GM21529 (cell line): ENCODE results near the gene FAM117A.

Source experiments
- ATAC-seq: cut with Tn5 transposase; IDR thresholded peaks from one replicate; pipeline ENCODE4 v1.9.1; 2021; ENCODE audit not compliant: unreplicated experiment

Gene FAM117A, protein sequence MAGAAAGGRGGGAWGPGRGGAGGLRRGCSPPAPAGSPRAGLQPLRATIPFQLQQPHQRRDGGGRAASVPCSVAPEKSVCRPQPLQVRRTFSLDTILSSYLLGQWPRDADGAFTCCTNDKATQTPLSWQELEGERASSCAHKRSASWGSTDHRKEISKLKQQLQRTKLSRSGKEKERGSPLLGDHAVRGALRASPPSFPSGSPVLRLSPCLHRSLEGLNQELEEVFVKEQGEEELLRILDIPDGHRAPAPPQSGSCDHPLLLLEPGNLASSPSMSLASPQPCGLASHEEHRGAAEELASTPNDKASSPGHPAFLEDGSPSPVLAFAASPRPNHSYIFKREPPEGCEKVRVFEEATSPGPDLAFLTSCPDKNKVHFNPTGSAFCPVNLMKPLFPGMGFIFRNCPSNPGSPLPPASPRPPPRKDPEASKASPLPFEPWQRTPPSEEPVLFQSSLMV

DNA sequence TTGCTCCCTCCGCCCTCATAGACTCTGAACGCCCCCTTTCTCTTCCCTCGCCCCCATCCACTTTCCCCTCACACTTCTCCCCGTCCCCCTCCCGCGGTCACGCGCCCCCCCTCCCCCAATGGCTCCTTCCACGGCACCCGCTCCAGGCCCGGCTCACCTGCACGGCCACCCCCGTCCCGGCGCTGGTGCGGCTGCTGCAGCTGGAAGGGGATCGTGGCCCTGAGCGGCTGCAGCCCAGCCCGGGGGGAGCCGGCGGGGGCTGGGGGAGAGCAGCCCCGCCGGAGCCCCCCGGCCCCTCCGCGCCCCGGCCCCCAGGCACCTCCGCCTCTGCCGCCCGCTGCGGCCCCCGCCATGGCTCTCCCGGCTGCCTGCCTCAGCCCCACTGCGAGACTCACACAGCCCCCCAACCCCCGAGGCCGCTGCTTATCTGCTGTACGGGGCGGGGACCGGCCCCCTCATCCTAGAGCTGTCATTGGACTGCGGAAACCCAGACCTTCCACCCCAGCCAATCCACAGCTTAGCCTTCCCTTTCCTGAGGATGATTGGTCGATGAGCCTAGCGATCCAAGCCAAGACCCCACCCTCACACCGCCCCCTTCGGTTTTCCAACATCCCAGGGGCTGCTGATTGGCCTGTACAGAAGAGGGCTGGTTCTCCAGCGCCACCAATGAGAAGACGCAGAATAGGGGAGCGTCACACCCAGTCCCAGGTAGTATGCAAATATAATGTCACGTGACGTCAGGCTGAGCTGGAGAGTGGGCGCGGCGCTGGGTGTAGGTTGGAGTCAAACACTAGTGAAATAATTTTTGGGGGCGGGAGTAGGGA, at the start of gene FAM117A:
Gene FAM117A, minus strand, starts transcription at position 397 of the 824 bp plus-strand sequence. Its CDS starts 44 bp downstream, at position 353.
- ATAC-seq, result peak; percentile 96

DNA sequence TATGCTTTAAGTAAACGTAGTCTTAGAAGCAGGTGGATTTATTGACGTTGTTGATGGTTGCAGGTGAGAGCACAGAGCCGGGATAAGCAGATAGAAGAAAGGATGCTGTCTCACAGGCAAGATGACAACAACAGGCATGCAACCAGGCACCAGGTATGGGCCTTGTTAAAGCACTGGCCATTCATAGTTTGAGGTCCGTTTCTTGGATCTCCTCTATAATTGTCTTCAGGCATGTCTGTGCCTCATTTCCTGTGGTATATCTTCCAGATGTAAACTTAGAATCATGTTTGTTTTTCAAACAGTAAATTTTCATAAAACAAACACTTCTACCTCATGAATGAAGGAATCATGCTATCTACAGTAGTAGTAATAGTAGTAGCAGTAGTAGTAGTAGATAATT, 45.1 kb upstream of the FAM117A start:
- no peak for ATAC-seq

DNA sequence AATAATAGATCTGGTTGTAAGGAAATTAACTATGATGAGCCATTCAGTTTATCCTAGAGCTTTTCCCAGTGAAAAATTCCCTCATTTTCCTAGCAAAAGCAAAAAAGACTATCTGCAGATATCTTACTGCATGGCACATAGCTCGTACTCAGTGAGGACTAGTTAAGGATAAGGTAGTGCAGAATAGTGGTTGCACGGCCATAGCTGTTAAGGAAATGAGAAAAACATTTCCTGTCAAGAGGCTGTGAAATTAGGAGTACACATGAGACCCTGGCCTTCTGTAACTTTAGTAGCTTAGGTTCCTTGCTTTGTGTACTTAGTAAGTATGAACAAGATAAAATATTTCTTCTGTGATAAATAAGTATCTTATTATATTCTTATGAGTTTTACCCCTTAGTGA, 34.8 kb upstream of the FAM117A start:
- no peak for ATAC-seq

DNA sequence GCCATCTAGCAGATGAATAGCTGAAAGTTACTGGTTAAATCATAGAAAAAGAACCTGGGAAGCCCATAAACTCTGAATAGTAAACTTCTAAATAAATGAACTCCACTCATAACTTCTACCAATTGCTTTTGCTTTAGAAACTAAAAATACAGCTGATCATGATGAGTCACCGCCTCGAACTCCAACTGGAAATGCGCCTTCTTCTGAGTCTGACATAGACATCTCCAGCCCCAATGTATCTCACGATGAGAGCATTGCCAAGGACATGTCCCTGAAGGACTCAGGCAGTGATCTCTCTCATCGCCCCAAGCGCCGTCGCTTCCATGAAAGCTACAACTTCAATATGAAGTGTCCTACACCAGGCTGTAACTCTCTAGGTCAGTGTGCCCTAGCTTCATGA, 34.3 kb upstream of the FAM117A start:
- ATAC-seq, result no peak

DNA sequence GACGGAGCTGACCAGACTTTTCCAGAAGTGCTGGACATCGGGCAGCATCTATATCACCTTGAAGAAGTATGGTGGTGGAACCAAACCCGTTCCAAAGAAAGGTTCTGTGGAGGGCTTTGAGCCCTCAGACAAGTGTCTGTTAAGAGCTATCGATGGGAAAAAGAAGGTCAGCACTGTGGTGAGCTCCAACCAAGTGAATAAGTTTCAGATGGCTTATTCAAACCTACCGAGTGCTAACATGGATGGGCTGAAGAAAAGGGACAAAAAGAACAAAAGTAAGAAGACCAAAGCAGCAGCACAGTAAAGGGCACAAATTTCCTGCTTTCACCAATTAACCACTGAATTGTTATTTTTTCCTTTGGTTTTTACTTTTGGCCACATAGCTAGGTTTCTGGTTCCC, 31.4 kb upstream of the FAM117A start:
- no peak for ATAC-seq

DNA sequence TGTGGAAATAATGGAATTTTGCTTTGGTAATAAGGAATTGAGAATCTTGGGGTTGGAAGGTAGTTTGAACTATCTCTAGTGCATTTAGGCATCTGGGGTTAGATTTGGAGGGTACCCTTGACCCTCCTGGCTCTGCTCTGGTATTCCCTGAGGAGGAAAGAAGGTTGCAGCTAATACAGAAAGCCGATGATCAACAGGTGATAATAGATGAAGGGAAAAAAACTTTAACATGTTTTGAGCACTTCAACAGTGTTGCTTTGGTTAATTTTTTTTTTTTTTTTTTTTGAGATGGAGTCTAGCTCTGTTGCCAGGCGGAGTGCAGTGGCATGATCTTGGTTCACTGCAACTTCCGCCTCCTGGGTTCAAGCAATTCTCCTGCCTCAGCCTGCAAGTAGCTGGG, 29.4 kb upstream of the FAM117A start:
- ATAC-seq, result no peak

DNA sequence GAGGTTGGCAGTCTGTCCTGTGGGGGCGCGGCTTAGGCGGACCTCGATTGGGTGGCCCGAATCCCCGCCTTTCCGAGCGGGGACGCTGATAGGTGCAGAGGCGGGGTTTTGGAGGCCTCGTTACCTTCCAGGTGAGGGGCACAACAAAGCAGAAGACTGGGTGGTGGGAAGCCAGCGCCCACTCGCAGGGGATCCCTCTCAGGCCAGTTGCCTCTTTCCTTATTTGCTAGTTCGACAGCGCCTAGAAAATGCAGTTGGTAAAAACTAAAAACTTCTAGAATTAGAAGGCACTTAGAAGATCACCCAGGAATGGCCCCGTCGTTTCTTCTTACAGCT, 25.3 kb upstream of the FAM117A start:
- ATAC-seq, result no peak

DNA sequence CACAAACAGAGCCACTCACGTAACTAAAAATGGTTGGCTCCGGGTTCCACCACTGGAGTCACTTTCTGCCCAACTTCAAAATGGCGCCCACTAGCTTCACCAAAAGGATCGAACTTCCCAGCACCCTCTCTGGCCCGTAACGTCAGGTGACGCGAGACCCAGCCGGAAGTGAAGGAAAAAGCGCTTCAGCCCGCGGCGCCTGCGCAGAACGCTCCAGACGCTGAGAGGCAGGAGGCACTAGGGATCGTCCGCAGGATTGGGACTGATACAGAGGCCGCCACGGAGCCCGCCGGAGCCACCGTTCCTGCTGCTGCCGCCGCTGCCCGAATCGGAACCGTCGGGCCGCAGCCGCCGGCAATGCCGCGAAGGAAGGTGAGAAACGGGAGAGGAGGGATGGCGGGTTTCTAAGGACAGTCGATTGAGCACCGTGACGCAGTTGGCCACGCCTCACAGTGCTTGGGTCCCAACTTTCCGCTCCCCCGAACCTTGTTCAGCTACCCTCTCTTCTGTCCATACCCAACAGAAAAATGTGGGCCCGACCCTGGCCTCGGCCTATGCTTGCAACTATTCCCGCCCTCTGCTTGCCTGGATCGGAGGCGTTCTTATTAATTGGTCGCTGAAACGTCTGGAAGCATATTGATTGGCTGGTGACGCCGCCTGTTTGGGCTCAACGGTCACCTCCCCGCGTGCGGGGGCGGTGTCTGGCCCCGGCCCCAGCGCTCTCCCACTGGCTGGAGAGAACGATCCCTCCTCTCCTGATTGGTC, 24.7 kb upstream of the FAM117A start, which contains the start of gene KAT7:
Gene KAT7, plus strand, starts transcription at position 204 of the 765 bp plus-strand sequence. Its CDS starts 154 bp downstream, at position 358.
- peak; percentile 91 for ATAC-seq

DNA sequence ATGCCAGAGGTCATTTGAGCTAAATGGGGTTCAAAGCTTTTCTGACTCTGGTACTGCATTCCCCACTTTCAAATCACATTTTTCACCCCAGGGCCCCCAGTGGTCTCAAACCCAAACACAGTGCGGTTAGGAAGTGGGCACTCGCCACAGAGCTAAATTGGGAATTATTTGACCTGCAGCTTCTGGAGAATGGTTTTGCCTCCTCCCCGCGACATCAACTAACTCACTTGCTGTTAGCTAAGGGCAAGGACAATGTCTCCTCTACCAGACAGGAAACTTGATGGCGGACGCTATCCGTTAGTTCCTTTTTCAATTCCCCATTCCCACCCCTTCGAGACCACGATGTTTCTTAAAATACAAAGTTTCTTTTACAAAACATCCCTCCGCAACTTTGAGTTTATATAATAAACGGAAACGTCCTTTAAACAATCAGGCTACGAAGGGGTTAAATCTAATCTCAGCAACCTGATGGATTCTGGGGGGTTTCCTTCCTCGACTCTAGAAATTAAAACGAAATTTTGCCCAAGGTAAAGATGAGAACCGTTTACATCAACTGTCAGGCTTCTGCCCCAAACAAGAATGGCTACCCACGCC, 24.1 kb upstream of the FAM117A start:
- ATAC-seq, result no peak

DNA sequence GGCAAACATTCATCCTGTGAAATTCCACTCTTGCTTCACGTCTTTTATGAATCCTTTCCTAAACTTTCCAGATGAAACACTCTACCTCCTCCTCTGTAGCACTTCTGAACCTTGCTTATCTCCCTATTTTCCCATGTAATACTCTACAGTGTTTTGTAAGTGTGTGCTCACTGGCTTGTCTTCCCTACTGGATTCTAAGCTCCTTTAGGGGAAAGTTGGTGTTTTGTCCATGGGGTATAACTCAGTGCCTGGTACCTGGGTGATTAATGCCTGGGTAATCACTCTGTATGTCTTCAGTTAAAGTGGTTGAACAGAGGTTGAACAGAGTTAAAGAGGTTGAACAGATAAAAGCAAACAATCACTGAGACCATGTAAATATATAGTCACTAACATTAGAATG, 20.7 kb upstream of the FAM117A start:
- no peak for ATAC-seq

DNA sequence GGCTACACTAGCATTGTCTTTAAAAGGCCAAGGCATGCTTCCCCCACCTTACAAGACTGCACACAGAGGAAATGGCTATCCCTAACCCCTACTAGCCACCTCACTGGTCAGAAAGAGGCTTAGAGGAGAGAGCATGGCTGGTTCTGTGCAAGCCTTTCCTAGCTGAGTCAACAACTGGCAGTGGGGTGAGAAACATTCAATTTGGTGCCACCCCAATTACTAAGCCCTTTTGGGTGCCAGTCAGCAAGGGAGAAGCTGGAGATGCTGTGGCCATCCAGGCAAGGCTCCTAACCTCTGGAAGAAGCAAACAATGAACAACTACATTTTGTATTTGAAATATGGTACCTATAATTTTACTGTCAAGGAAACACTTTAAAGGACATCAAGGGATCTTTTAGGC, 19.9 kb upstream of the FAM117A start:
- no peak for ATAC-seq

DNA sequence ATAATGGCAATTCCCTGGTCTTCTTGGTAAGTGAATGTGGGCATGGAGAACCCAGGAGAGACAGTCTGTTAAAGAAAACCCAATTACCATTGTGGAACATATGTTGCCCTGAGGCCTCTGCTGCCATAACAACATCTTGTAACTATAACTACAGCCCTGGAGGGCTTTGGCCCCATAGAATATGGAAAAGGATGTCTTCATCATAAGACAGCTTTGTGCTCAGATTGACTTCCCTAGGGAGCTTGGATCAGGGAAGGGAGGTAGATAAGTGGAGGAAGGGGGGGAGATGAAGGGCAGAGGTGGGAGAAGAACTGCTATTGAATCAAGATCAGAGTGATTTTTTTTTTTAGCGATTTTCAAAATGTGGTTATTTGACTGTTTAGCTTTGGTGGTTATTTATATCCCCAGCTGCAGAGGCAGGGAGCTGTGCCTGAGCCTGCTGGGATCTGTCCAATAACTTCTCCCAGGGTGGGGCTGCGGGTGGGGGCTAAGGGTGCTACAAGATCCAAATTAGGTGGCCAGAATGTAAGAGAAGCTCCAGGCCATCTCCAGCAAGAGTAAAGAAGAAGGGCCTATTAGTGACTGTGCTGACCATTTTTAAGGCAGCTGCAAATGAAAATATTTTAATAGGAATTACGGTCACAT, 19.3 kb upstream of the FAM117A start:
- ATAC-seq, result no peak

DNA sequence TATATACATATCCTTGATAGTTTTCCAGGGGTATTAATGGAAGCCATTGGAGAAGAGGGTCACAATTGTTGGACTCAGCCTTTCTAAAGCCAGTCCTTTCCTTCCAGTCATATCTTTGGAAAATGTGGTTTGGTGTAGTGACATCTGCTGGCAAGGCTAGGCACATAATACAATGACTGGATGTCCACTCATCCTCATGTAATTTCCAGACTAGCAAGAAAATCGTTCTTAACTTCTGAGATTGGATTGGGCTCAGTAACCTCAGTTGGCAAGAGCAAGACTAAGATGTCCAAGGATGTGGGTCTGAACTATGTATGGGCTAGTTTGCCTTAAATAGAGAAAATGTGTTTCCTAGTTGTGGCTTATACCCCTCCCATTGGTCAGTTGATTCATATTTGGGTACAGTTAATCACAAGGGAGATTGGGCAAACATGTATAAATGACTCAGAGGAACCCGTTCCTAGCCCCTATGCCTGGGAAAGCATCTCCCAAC, 15.9 kb upstream of the FAM117A start:
- no peak for ATAC-seq

DNA sequence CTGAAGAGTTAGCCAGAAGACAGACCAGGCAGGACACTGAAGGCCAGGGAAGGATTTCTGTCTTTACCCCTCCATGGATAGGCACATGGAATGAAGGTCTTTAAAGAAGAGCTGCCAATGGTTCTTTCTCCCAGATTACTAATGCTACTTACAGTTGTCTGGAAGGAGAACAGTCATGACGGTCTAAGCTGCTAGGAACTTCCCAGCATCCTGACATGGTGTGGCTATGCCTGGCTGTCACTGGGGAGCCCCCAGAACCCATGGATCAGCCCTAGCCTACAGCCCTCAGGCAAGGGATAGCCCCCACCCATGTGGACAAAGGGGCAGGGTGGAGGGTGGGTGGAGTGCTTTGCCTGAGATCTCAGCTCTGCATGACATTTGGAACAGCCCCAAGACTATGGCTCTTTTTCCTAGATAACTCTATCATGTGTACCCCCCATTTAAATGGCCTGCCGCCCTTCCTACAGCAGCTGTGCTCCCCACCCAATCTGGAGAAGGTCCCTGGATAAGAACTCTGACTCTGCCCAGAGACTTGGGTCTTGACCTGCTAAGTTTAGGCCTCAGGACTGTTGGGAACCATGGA, 15.3 kb upstream of the FAM117A start:
- no peak for ATAC-seq

DNA sequence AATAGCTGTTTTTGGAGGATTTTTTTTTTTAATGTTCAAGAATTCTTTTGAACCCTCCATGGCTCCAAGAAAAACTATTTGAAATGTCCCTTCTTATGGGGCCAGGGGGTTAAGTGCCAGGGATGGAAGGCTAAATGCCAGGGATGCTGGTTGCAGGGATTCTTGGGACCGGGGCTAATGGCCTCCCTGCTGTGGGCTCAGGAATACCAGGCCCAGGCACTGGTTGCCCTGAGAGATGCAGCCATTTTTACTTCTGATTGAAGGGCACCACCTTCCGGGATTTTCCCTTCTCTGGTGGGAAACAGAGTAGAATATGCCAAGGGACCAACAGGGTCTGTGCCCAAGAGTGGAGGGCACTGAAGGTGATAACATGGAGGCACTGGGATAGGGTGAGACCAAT, 13.6 kb upstream of the FAM117A start:
- no peak for ATAC-seq

DNA sequence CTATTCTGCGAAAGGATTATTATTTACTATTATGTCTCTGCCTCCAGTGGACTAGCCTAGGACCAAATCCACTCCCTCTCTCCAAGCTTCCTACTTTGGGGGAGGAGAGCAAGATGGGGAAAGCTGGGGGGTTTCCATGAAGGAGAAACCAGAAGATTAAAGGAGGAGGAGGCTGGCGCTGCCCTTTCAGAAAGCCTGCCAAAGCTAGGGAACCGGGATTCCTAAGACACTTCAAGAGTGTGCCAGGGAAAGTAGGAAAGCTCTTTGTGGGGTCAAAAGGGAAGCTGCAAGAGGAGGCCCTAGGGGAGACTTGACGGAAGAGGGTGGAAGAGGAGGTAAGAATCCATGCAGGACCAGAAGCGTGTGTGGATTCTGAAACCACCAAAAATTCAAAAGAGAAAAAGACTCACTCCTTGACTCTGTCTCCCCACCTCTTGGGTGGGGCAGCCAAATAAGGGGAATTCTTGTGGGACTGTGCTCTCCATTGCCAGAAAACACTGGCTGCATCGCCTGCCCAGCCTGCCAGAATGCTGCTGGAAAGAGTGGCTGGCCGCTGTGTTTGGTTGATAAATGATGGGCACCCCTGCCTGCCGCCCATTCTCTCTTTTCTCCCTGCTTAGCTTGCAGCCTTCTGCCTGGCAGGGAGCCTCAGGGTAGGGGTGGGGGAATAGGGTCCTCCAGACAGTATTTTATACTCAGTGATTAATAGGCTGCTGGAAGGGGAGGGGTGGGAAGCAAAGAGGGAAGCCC, 12.8 kb upstream of the FAM117A start:
- no peak for ATAC-seq

DNA sequence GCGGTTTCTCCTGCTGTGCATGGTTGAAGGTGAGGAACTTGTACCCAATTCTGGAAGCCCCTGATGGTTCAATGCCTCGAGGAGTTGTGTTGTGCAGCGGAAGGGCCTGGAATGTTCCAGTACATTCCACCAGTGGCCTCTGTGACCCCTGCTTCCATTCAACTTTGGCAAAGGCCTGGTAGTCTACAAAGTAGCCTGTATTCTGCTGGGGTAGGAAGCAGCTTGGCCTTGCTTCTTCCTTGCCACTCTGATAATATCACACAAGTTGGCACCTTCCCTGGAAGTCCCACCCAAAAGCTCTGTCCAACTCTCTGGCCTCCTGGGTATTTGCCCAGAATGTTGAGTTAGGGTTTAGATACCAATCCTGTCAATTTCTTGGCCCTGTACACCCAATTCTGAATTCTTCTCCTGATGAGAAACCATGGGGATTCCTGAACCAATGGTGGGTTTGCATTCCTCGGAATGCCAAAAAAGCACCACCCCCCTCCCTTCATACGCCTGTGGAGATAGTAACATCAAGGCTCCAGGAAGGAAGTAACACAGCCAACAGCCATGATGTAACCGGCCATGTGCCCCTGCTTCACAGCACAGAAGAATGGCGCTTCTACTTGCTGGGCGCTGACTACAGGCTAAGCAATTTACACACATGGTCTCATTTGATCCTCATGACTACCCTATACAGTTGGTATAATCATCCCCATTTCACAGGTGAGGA, 11.8 kb upstream of the FAM117A start:
- no peak for ATAC-seq

DNA sequence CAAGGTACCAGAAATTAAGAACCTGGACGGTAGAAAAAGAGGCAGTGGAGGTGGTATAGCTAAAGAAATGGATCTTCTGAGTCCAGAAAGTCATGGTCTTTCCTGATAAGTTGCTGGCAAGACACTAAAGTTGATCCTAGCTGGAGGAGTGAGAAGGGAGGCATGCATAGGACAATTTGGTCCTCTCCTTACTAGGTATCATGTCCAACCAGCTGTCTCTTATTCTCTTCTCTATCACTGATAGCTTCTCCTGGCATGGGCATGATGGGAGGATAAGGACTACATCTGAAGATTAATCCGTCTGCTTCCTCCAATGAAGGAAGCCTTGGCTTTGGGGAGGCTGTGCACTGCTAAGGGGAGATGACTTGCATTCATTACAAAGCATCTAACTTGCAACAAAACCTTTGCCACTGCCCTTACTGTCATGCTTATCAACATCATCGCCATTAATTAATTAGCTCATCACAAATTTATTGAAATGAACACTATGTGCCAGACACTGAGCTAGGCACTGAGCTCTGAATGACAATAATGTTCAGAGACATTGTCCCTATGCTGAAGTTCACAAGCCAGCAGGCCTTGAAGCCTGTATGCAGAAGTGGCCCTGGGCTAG, 3.1 kb upstream of the FAM117A start:
- ATAC-seq, result no peak
